Activated gamma-delta T cell treated with Interleukin-2 at 50 U/mL for 16 hours (primary cell): ENCODE measurements around the gene EVA1B.
A peak's percentile ranks its signal among the peaks of the same experiment; 100 is the strongest.

ENCODE experiments used
- DNase-seq: peaks from one replicate; pipeline ENCODE4 v3.0.0-alpha.2; 2020

EVA1B gene

DNA sequence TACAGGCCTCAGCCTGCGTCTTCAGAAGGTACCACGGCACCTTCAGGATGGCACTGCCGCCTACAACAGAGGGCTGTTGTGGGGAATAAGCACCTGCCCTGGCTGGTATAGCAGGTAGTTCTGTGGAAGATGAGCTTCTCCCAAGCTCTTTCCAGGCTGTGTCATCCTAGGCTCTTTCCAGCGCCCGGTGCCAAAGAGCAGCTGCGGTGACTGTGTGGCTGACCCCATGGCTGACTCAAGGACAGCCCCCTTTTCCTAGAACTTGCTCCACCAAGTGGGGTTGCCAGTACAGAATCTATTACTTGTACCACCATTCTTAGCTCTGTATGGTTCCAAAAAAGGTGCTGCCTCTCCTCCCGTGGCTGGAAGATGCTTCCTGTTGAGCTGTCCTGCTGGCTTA, 21.9 kb upstream of the EVA1B start:
- DNase-seq = no peak

GRCh38 chr1:36344395-36344680, 20.9 kb upstream of the EVA1B start:
- no peak for DNase-seq

DNA sequence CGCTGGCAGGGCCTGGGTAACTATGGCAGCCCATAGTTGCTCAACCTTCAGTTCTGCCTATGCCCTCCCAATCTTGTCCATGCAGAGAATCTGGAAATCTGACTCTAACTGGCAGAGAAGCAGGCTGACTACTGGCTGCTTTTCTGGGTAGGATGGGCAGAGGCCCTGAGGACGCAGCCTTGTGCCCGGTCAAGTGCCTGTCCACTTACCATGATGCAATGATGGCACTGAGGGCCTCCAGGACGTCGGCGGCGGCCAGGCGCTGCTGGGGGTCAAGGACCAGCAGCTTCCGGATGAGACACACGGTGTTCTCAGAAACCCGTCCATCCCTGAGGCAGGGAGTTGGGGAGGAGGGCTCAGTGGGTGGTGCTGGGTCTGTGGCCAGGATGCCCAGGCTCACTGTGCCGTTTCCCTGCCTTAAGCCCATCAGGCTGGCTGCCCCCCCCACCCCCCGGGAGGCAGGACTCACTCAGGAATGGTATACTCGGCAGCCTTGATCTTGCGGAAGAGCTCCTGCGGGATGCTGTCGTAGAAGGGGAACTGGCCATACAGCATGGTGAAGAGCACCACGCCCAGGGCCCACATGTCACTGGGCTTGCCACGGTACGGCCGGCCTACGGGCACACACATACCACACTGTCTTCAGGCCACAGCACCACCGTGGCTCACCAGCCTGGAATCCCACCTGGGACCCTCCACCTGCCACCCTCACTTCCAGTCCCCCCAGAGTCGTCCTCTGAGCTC, 20.4 kb upstream of the EVA1B start:
- no peak for DNase-seq

DNA sequence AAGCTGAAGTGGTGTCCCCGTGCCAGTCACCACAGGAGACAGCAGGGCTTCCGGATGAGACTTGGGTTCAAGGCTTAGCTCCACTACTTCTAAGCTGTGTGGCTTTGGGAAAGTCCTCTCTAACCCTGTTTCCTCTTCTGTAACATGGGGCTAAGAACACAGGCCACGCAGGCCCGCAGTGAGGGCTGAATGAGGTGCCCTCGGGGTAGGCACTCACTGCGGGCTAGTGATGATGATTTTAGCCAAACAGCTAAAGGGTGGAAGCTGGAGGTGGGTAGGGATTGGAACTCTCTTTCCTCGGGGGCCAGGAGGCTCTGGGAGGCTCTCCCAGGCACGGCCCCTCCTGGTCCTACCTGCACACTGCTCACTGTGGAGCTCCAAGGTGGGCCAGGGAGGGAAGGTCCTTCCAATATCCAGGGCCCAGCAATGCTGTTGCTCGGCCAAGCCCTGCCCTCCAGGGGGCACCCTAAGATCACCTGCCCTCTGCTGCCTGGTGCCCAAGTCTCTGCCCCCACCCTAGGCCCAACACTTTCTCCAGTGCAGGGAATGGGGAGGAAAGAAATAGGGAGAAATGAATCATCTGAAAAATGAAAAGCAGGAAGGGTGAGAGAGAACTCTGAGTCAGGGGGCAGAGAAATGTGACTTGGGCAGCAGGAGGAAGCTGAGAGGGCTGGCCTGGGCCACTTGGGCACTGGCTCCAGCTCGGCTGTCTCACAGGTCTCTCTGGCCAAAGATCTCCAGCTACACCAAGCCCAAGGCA, 19.2 kb upstream of the EVA1B start:
- DNase-seq = peak; percentile 61

DNA sequence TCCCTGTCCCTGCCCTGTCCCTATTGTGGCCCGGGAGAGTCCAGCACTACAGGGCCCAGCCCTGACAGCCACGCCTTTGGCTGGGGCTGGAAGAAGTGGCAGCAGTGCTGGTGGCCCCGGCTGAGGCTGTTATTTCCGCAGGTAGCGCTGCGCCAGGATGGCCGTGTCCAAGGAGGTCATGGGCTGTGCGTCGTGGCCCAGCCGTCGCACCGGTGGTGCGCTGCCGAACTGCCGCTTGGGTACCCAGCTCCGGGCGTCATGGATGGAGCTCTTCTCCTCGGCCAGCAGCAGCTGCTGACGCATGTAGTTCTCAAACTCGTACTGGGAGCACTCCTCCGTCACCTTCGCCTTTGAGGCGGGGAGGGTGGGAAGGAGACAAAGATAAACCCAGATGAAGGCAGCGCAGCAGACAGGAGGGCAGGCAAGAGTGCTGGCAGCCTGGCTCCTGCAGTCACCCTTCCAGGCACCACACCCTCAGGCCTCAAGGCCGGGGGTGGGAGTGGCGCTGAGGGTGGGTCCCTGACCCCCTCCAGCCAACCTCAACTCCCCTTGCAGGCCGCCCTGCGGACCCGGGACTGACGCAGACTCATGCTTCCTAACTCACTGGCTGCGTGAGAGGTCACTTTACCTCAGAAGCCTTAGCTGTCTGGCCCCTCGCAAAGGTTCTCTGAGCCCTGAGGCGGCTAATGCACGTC, 18.3 kb upstream of the EVA1B start:
- no peak for DNase-seq

GRCh38 chr1:36339615-36340014, 16.2 kb upstream of the EVA1B start:
- no peak for DNase-seq

- no peak for DNase-seq
Observed at GRCh38 chr1:36339215-36339614, 15.8 kb upstream of the EVA1B start.

DNA sequence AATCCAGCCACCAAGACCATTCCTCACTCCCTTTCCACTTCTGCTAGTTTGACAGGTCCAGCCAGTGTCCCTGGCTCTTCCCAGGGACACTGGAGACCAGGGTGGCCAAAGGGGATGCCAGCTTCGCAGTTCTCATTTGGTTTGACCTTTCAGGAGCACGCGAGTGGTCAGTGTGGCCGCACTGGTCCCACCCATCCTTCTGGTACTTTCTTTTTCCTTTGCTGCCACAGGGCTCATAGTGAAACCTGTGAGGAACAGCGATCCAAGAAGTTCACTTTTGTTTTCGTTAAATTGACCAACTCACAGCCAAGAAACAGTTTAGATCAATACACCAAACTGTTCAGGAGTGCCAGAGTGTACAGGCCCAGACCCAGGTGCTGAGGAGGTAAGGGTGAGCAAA, 14.4 kb upstream of the EVA1B start:
- DNase-seq = no peak

DNA sequence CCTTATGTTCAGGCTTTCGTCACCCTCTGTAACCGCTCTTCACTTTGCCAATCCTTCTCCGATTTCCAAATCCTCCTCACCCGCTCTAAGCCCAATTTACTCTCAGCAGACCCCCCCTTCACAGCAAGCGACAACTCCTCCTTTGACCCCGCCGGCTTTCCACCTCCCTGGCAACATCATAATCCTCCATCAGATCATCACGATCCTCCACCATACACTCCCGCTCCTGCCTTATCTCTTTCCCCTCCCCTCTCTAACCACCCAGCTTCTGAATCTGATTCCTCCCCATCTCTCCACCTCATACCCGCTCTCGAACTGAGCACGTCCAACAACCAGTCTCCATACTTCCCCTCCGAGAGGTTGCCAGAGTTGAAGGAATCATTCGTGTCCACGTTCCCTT, 7.5 kb upstream of the EVA1B start:
- DNase-seq = no peak

- DNase-seq = no peak
Observed at GRCh38 chr1:36329817-36330216, 6.4 kb upstream of the EVA1B start.

GRCh38 chr1:36328713-36329112, 5.3 kb upstream of the EVA1B start:
- DNase-seq = no peak

DNA sequence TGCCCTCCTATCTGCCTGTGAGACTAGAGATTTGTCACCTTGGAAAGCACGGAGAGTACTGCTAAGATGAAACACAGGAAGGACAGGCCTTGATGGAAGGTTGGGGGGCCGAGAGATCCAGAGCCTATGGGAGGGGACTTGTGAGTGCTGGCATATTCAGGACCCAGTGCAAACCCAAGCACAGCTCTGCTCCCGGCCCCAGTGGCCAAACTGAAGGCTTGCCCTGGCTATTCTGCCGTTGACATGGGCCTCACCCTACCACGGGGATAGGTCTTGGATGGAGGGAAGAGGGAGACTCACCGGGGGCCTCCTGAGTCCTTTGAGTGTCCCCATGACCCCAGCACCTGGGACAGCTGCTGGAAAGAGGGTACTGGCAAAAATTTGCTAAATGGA, 4.6 kb upstream of the EVA1B start:
- DNase-seq = no peak

DNA sequence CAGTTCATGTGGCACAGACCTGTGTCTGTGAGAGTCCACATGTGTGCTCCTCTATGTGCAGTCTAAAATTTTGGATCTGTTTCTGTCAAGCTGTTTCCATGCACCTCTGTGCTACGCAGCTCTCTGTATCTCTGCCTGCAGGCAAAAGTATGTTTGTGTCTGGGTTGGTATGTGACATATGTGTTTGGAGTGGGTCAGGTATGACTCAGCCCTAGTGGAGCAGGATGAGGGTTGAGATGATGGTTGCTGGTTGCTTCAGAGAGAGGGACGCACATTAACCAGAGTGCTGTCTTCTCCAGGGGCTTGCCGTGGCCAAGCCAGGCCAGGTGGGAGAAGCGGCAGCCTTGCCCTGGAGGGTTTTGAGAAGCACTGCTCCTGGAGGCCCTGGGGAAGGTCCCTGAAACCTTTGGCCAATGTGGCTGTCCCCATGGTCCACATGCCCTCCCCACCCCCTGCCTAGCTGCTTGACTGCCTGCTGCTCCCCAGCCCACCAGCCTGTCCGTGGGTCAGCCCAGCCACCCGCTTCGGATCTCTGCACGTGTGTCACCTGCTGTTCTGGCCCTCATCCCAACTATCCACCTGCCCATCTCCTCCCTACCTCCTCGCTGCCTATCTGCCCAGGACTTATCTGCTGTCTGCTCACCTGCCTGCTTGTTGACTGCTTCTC, 4.1 kb upstream of the EVA1B start:
- DNase-seq = no peak

DNA sequence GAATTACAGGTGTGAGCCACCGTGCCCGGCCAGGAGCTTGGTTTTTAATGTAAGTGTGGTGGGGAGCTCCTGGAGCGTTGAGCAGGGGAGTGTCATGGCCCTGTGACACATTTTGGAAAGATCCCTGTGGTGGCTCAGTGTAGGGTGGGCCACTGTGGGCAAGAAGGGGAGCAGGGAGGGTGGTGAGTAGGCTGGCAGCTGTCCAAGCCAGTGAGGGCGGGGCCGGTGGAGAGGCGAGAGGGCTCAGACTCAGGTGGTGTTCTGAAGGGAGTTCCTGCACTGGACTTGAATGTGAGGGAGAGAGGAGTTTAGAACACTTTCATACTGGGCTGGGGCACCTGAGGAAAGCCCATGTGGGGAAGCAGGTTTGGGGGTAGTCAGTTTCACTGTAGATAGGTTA, 3.1 kb upstream of the EVA1B start:
- DNase-seq = no peak

DNA sequence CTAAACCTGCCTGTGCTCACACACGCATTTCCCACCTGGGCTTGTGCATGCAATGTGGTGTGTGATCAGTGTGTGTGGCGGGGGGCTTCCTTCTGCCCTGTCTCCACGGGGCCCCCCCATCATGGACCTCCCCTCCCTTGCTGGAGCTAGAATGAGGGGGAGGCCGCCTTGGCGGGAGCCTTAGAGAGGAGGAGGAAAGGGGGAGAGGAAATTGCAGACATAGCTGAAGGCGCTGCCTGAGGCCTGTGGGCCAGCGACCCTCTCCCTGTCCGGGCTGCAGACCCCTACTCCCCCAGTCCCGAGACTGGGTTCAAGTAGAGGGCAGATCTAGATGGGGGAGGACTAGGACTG, 883 bp upstream of the EVA1B start:
- DNase-seq = no peak

GRCh38 chr1:36322786-36323635, 434 bp downstream of the EVA1B start:
- peak; percentile 30 for DNase-seq

DNA sequence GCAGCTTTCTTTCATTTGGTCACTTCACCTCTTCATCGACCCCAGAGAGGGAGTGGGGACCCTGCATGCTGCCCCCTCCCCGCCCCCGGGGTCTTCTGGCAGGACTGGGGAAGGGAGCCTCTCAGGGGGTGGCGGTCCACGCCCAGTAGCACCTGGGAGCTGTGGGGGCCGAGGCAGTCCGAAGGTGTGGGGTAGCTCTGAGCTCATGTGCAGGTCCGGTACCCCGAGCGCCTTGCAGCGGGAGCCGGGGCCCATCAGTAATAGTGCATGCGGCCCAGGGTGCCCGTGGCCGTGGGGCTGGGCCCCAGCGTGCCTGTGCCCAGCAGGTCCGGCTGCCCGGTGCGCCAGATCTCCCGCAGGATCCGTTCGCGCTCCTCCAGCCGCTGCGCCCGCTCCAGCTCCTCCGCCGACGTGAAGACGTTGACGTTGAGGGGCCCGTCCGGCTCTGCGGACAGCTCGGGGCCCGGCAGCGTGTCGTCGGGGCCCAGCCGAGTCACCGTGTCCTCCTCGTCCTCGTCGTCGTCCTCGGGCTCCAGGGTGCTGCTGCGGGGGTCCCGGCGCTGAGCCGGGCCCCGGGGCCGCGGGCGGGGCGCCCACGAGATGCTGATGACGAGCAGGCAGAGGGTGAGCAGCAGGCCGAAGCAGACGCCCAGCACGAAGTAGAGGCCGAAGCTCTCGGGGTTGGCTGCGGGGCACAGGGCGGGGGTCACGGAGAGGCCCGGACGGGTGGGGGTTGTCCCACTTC, 1.2 kb downstream of the EVA1B start:
- DNase-seq = no peak

DNA sequence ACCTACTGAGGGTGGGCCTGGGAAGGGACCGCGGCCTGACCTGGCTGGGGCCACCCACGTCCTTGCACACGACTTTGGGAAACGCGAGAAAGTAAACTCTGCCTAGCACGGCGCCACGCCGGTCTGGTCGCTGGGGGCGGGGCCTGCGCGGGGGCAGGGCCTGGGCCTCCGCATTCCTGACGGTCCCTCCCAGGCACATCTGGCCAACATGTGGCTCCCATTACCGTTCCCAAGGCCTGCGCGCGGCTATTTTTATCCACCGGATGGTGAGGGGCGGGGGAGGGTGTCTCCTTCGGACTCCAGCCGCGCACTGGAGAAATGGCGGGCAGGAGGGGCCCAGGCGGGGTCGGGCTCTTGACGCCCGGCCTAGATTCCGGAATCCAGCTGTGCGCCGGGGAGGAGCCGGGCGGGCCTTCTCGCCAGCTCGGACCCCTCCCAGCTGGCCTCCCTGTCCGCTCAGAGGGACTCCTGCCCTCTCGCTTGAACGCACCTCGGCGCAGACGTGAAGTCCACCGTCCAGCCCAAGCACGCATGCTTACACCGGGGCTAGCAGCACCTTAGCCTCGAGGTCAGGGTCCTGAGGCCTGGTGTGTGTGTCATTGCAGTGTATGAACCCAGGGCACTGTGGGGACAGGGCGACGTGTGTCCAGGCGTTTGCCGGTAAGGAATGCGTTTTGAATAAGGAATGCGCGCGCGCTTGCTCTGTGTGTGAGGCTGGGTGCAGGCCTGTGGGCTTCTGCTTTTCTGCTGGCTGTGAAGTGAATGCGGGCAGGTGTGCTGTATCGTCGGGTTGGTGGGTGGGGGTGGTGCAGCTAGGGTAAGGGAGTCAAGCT, 2.1 kb downstream of the EVA1B start:
- no peak for DNase-seq

DNA sequence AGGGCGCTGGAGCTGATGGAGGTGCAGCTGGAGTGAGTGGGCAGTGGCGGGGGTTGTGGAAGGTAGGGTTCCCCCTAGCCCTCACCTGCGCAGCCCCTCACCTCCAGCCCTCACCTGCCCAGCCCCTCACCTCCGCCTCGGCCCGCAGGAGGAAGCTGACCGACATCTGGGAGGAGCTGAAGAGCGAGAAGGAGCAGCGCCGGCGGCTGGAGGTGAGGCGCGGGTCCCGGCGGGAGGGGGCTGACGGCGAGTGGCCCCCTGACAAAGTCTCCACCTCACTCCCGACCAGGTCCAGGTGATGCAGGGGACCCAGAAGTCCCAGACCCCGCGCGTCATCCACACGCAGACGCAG, 2.7 kb downstream of the EVA1B start:
- no peak for DNase-seq

GRCh38 chr1:36320291-36320761, 3.1 kb downstream of the EVA1B start:
- DNase-seq = no peak

GRCh38 chr1:36309397-36309796, 14.0 kb downstream of the EVA1B start:
- no peak for DNase-seq
